Hepatocyte (in vitro differentiated cells): ENCODE measurements around the gene PLOD1. TPM values are rescaled to one million over a fixed set of nuclear protein-coding genes. Genes with fewer than 3 reads are reported as not detected.

Experiments
- DNase-seq: peaks from one replicate; pipeline ENCODE4 v3.0.0-alpha.2; 2016; ENCODE audit warnings: low spot score
- H2AFZ ChIP-seq: fragments of 200-600 bp; sonication (generic); 2 replicates; pipeline ENCODE4 v1.6.0; 2016; ENCODE audit warnings: antibody characterized with exemption, mild to moderate bottlenecking
- H3K27ac ChIP-seq: fragments of 200-600 bp; sonication (generic); 2 replicates; pipeline ENCODE4 v1.5.1; 2016; ENCODE audit warnings: mild to moderate bottlenecking
- H3K27me3 ChIP-seq: fragments of 200-600 bp; sonication (generic); 2 replicates; pipeline ENCODE4 v1.6.1; 2016
- H3K36me3 ChIP-seq: fragments of 200-600 bp; sonication (generic); replicated peaks from 2 replicates; pipeline ENCODE4 v1.5.1; 2016; ENCODE audit warnings: low read depth; ENCODE audit not compliant: insufficient read depth
- H3K4me1 ChIP-seq: fragments of 200-600 bp; sonication (generic); 2 replicates; pipeline ENCODE4 v1.5.1; 2016; ENCODE audit warnings: mild to moderate bottlenecking, moderate library complexity; ENCODE audit not compliant: insufficient read depth
- H3K4me2 ChIP-seq: fragments of 200-600 bp; sonication (generic); 2 replicates; pipeline ENCODE4 v1.6.0; 2016
- H3K4me3 ChIP-seq: fragments of 200-600 bp; sonication (generic); 2 replicates; pipeline ENCODE4 v1.5.1; 2016; ENCODE audit warnings: mild to moderate bottlenecking
- H3K79me2 ChIP-seq: fragments of 200-600 bp; sonication (generic); 2 replicates; pipeline ENCODE4 v1.6.0; 2017; ENCODE audit warnings: mild to moderate bottlenecking
- H3K9me2 ChIP-seq: fragments of 200-600 bp; sonication (generic); replicated peaks from 2 replicates; pipeline ENCODE4 v1.6.0; 2017; ENCODE audit warnings: mild to moderate bottlenecking; ENCODE audit not compliant: insufficient read depth
- H3K9me3 ChIP-seq: fragments of 200-600 bp; sonication (generic); 2 replicates; pipeline ENCODE4 v1.5.1; 2016; ENCODE audit warnings: low read depth, mild to moderate bottlenecking
- H4K20me1 ChIP-seq: fragments of 200-600 bp; sonication (generic); 2 replicates; pipeline ENCODE4 v1.6.0; 2016; ENCODE audit warnings: mild to moderate bottlenecking; ENCODE audit not compliant: insufficient read depth, poor library complexity, severe bottlenecking
- EZH2 ChIP-seq: fragments of 200-600 bp; sonication (generic); IDR thresholded peaks from 2 replicates; pipeline ENCODE4 v1.6.1; 2016; ENCODE audit warnings: antibody characterized with exemption, mild to moderate bottlenecking, borderline replicate concordance
- EZH2phosphoT487 ChIP-seq: fragments of 200-600 bp; sonication (generic); IDR thresholded peaks from one replicate; pipeline ENCODE4 v1.6.1; 2018; ENCODE audit warnings: antibody characterized with exemption, mild to moderate bottlenecking, low read depth, moderate library complexity; ENCODE audit not compliant: unreplicated experiment, severe bottlenecking
- WGBS: methylation state at CpG from one replicate; pipeline ENCODE4 v1.1.6; 2016; ENCODE audit warnings: low lambda C conversion rate; ENCODE audit errors: missing lambda C conversion rate; 5-methylcytosine and 5-hydroxymethylcytosine counted together
- polyA plus RNA-seq: library from polyadenylated mRNA; unstranded; fragments of >200 nt; fragmentation: Nextera tagmentation; extraction: Ambion mirVana; gene quantifications from 2 replicates; pipeline ENCODE4 v1.2.1, GENCODE V29; 2016
- total RNA-seq: library from RNA; depleted of rRNA; stranded (reverse); fragments of >200 nt; gene quantifications from 2 replicates; pipeline ENCODE4 v1.2.3, GENCODE V29; 2014
- TF ChIP-seq, protein P1 (sequence below): fragments of 200-600 bp; sonication (generic); IDR thresholded peaks from 2 replicates; pipeline ENCODE4 v1.5.1; 2016; ENCODE audit warnings: antibody characterized with exemption, mild to moderate bottlenecking; ENCODE audit not compliant: poor library complexity

The PLOD1 gene
- total RNA-seq (153 and 184 TPM in 2 replicates), polyA plus RNA-seq (195 and 200 TPM in 2 replicates)

DNA sequence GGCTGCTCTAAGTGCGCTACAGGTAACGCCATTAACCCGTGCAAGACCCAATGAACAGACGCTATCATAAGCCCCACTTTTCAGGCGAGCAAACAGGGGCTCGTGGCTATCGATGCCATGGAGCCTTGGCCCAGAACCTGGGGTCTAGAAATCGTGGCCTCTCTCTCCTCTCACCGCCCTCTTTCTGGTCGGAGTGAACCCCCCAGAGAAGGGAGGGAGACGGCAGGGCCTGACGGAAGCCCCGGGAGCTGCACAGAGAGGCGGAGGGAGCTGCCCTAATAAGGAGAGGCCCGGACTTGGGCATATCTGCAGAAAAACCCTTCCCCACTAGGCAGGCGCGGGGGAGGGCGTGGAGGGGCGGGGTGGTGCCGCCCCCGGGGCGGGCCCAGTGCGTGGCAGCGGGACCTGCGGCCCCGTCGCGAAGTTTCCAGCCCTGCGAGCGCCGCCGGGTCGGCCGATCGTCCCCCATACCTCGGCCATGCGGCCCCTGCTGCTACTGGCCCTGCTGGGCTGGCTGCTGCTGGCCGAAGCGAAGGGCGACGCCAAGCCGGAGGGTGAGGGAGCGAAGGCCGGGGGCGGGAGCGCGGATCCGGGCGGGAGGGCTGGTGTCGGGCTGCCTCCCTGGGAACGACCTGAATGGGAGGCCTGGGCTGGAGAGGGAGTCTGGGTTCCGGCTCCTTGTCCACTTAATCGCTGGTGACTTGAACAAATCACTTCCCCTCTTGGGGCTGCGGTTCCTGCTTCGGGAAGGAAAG is at the start of gene PLOD1:
TSS of gene PLOD1 (plus strand) at position 416 of the 755 bp plus-strand sequence. CDS start at position 479, 63 bp downstream.
- Histone ChIP-seq H2AFZ (peak within 1 kb of the TSS; percentile 94), H3K9me2 (no peaks in the 10 kb centered on the region), H3K27me3 (no peaks in the 10 kb centered on the region), H4K20me1 (no peaks in the 10 kb centered on the region), H3K4me2 (peak within 1 kb of the TSS; percentile 87), H3K4me3 (peak within 1 kb of the TSS; percentile 73), H3K4me1 (peaks cover 12% of the 10 kb centered on the region), H3K79me2 (peaks cover 17% of the 10 kb centered on the region), H3K9me3 (no peaks in the 10 kb centered on the region), H3K27ac (peak within 1 kb of the TSS; percentile 89), H3K36me3 (no peaks in the 10 kb centered on the region)
- 1% methylated on average over 44 of the region's 55 CpGs for WGBS
- peak; percentile 91 for DNase-seq
- TF ChIP-seq EZH2, result no peak
- TF ChIP-seq, protein P1, sequence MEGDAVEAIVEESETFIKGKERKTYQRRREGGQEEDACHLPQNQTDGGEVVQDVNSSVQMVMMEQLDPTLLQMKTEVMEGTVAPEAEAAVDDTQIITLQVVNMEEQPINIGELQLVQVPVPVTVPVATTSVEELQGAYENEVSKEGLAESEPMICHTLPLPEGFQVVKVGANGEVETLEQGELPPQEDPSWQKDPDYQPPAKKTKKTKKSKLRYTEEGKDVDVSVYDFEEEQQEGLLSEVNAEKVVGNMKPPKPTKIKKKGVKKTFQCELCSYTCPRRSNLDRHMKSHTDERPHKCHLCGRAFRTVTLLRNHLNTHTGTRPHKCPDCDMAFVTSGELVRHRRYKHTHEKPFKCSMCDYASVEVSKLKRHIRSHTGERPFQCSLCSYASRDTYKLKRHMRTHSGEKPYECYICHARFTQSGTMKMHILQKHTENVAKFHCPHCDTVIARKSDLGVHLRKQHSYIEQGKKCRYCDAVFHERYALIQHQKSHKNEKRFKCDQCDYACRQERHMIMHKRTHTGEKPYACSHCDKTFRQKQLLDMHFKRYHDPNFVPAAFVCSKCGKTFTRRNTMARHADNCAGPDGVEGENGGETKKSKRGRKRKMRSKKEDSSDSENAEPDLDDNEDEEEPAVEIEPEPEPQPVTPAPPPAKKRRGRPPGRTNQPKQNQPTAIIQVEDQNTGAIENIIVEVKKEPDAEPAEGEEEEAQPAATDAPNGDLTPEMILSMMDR, result no peak
- TF ChIP-seq EZH2phosphoT487, result no peak

DNA sequence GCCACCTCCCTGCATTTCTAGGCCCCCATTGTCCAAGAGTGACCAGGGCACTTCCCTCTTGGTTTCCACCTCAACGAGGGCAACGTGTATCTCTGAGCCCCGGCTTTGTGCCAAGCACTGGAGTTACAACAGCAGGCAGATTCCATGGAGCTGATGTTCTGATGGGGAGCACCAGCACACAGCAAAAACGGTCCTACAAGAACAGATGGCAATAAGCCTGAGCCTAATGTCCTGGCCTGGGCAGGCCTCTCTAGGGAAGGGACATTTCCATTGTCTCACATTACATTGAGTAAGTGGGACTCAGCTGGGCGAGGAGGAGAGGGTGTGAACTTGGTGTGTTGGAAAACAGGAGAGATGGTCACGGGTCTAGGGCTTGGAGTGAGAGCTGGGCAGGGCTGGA is 48.6 kb upstream of the PLOD1 start:
- Histone ChIP-seq H3K9me3 (no peaks in the 10 kb centered on the region), H3K79me2 (no peaks in the 10 kb centered on the region), H3K36me3 (no peaks in the 10 kb centered on the region), H3K27ac (no peak overlapping the region), H3K27me3 (no peaks in the 10 kb centered on the region), H4K20me1 (no peaks in the 10 kb centered on the region), H3K4me1 (peaks cover 9% of the 10 kb centered on the region), H3K9me2 (no peaks in the 10 kb centered on the region), H3K4me2 (no peak overlapping the region), H3K4me3 (no peak overlapping the region), H2AFZ (no peak overlapping the region)
- WGBS, result 76% methylated on average over 6 of the region's 6 CpGs
- TF ChIP-seq, protein P1, result no peak
- TF ChIP-seq EZH2 (no peak), EZH2phosphoT487 (no peak)
- DNase-seq, result no peak

DNA sequence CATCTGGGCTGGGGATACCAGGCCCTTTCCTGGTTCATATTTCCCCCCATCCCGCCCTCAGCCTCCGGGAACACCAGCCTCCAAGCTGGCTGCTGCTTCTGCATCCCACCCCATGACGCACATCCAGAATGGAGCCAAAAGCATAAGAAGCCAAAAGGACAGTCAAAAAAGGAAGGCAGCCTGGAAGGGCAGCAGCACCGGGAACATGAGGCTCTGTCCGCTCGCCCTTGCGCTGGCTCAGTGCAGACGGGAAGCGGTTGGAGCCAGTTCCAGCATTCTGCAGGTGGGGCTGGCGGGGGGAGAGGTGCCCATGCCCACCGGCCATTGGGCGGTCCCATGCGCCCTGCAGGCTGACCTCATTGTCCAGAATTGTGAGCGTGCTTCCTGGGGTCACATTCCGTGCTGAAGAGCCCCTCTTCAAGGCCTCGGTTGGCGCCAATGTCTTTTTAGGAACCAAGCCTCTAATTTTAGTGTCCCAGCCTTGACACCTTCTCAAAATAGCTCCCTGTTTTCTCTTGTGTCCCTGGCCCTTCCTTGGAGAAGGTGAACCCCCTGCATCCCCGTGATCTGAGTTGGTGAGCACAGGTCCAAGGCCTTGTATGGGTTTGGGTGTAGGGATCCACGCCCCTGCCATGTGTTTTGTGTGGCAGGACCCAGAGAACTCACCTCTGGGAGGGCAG is 47.4 kb upstream of the PLOD1 start:
- TF ChIP-seq EZH2, result no peak
- Histone ChIP-seq H3K79me2 (no peaks in the 10 kb centered on the region), H3K4me3 (no peak overlapping the region), H3K9me3 (no peaks in the 10 kb centered on the region), H2AFZ (no peak overlapping the region), H3K4me1 (peaks cover 9% of the 10 kb centered on the region), H3K27me3 (no peaks in the 10 kb centered on the region), H3K9me2 (no peaks in the 10 kb centered on the region), H4K20me1 (no peaks in the 10 kb centered on the region), H3K36me3 (no peaks in the 10 kb centered on the region), H3K27ac (no peak overlapping the region), H3K4me2 (no peak overlapping the region)
- no peak for DNase-seq
- WGBS, result 92% methylated on average over 19 of the region's 19 CpGs

DNA sequence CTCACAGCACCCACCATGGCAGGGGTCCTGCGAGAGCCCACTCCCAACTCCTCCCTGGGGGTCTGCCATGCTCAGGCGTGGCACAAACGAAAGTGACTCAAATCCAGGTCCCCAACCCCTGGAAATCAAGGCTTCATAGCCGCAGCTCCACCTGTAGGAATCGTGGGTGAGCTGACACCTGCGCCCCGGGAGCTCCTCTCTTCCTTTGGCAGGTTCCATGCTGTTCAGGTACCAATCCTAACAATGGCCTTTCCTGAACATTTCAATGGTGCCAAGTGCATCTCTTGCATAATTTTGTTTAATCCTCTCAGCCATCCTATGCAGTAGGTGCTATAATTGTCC is 46.9 kb upstream of the PLOD1 start:
- Histone ChIP-seq H3K4me2 (no peak overlapping the region), H3K27me3 (no peaks in the 10 kb centered on the region), H3K79me2 (no peaks in the 10 kb centered on the region), H3K27ac (no peak overlapping the region), H4K20me1 (no peaks in the 10 kb centered on the region), H3K4me1 (peaks cover 5% of the 10 kb centered on the region), H2AFZ (no peak overlapping the region), H3K9me2 (no peaks in the 10 kb centered on the region), H3K4me3 (no peak overlapping the region), H3K9me3 (no peaks in the 10 kb centered on the region), H3K36me3 (no peaks in the 10 kb centered on the region)
- no peak for TF ChIP-seq EZH2
- TF ChIP-seq, protein P1, result no peak
- no peak for TF ChIP-seq EZH2phosphoT487
- WGBS, result 85% methylated on average over 7 of the region's 7 CpGs
- DNase-seq, result no peak
